ENCODE data around the gene UBE2E3.
"Not testable (repeated sequence)": the region's sequence is repeated elsewhere in the genome, so short reads cannot be mapped to it uniquely, and the experiment has no call there.

The UBE2E3 gene

GRCh38 chr2:181063696-181064095 lies 83.3 kb downstream of the UBE2E3 start:
- Histone ChIP-seq H3K36me3 (ENCODE audit: insufficient read depth, low read length) (no peaks in the 10 kb centered on the region), H3K9ac (ENCODE audit: low read depth, low read length) (no peak overlapping the region)

GRCh38 chr2:181065458-181065857 lies 85.1 kb downstream of the UBE2E3 start:
- Histone ChIP-seq H3K4me1 (ENCODE audit: insufficient read depth, low read length) (peaks cover 24% of the 10 kb centered on the region), H3K9ac (ENCODE audit: low read depth, low read length) (no peak overlapping the region), H3K36me3 (ENCODE audit: insufficient read depth, low read length) (no peaks in the 10 kb centered on the region), H3K9me3 (ENCODE audit: control insufficient read depth, insufficient read depth, low read length) (no peaks in the 10 kb centered on the region)

More at GRCh38 chr2:181063696-181064095, 83.3 kb downstream of the UBE2E3 start:
- Histone ChIP-seq H3K9me3 (ENCODE audit: control insufficient read depth, insufficient read depth, low read length) (no peaks in the 10 kb centered on the region), H3K4me1 (ENCODE audit: insufficient read depth, low read length) (peaks cover 12% of the 10 kb centered on the region)

GRCh38 chr2:181066333-181066732 lies 85.9 kb downstream of the UBE2E3 start:
- Histone ChIP-seq H3K4me1 (ENCODE audit: insufficient read depth, low read length) (peaks cover 24% of the 10 kb centered on the region), H3K9ac (ENCODE audit: low read depth, low read length) (no peak overlapping the region), H3K36me3 (ENCODE audit: insufficient read depth, low read length) (no peaks in the 10 kb centered on the region), H3K9me3 (ENCODE audit: control insufficient read depth, insufficient read depth, low read length) (no peaks in the 10 kb centered on the region)

GRCh38 chr2:181070119-181070835 lies 89.9 kb downstream of the UBE2E3 start:
- H3K9me3 ChIP-seq (ENCODE audit: control insufficient read depth, insufficient read depth, low read length): no peaks in the 10 kb centered on the region

DNA sequence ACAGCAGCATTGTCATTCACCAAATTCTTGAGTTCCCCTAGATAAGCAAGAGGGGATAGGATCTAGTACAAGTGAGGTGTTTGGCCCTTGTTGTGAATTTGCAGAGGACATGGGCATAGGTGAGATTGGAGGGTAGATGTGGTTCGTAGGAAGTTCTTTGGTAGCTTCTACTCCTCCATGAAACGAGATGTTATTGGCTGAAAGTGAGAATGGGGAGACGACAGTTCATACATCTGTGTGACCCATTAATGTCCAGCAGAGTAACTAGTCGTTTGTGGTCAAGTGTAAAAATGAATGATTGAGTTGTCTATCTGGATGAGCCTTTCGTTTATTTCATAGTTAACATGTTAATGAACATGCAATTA lies 90.4 kb downstream of the UBE2E3 start:
- Histone ChIP-seq H3K4me1 (ENCODE audit: insufficient read depth, low read length) (peaks cover 24% of the 10 kb centered on the region), H3K9me3 (ENCODE audit: control insufficient read depth, insufficient read depth, low read length) (no peaks in the 10 kb centered on the region), H3K36me3 (ENCODE audit: insufficient read depth, low read length) (no peaks in the 10 kb centered on the region), H3K9ac (ENCODE audit: low read depth, low read length) (no peak overlapping the region)

More at GRCh38 chr2:181070119-181070835, 89.9 kb downstream of the UBE2E3 start:
- Histone ChIP-seq H3K9ac (ENCODE audit: low read depth, low read length) (no peak overlapping the region), H3K4me1 (ENCODE audit: insufficient read depth, low read length) (peaks cover 24% of the 10 kb centered on the region), H3K36me3 (ENCODE audit: insufficient read depth, low read length) (no peaks in the 10 kb centered on the region)

DNA sequence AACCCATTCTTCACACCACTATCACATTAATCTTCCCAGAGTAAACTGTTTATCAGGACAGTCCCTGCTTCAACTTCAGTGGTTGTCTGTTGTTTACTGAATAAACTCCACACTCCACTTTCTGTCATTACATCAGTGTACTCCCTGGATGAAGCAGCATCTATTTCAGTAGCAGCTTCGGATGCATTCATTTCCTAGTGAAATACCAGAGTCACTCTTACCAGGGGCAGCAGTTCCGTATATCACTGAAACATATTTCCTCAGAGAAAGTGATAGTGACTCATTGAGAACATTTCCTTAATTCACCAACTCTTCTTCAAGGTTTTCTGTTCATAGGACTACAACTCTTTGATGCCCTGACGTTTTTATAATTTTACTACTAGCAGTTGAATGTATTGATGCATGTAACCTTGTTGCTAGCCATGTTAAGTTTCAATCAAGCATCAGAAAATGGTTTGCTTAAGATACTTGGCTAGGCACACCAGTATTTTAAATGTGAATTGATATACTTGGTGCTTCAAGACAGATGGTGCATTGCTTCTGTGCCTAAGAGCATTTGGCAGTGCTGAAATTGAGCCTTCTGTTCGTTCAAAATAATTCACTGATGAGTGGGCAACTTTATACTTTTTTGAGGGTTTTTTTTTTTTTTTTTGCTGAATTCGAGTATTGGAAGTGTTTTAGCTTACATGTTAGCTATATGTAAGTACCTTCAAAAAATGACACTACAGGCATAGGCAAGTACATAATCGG lies 92.3 kb downstream of the UBE2E3 start:
- Histone ChIP-seq H3K4me1 (ENCODE audit: insufficient read depth, low read length) (peaks cover 12% of the 10 kb centered on the region), H3K9me3 (ENCODE audit: control insufficient read depth, insufficient read depth, low read length) (no peaks in the 10 kb centered on the region), H3K9ac (ENCODE audit: low read depth, low read length) (no peak overlapping the region), H3K36me3 (ENCODE audit: insufficient read depth, low read length) (no peaks in the 10 kb centered on the region)

DNA sequence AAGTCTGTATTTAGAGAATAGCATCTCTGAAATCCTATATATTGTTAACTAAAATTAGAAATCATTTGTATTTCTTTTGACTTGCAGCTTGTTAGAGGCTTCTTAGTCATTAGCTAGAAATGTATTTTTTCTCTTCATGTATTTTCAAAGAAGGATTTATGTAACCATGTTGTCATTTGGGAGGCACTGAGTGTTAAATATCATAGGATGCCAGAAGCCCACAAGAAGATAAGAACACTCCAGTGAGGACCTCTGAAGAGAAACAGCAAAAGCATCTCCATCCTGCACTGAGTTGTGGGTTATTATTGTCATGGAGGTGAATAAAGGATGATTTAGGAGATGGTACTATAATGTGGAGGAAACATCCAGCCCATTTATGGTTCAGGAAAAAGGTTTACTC lies 93.5 kb downstream of the UBE2E3 start:
- H3K9ac ChIP-seq (ENCODE audit: low read depth, low read length): no peak overlapping the region
- no peaks in the 10 kb centered on the region for H3K9me3 ChIP-seq (ENCODE audit: control insufficient read depth, insufficient read depth, low read length)
- H3K4me1 ChIP-seq (ENCODE audit: insufficient read depth, low read length): peaks cover 12% of the 10 kb centered on the region
- H3K36me3 ChIP-seq (ENCODE audit: insufficient read depth, low read length): no peaks in the 10 kb centered on the region

- Histone ChIP-seq H3K9me3 (ENCODE audit: control insufficient read depth, insufficient read depth, low read length) (no peaks in the 10 kb centered on the region), H3K4me1 (ENCODE audit: insufficient read depth, low read length) (peaks cover 10% of the 10 kb centered on the region), H3K36me3 (ENCODE audit: insufficient read depth, low read length) (no peaks in the 10 kb centered on the region), H3K9ac (ENCODE audit: low read depth, low read length) (no peak overlapping the region)
Observed at GRCh38 chr2:181074457-181074856, 94.1 kb downstream of the UBE2E3 start.

DNA sequence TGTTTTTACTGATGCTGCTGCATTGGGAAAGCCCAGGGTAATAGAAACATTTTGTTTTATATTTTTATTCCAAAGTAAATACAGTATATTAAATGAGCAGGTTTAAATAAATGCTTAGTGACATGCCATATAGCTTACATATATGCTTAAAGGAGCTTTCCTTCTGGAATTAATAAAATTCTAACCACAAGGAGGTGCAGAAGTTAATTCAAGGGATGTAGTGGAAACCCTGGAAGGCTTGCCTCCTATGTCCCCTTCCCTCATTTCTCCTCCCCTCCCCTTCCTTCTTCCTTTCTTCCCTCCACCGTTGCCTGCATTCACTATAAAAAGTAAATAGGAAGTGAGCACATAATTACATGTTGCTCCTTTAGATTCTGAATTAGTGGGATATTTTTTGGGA lies 96.3 kb downstream of the UBE2E3 start:
- Histone ChIP-seq H3K4me1 (ENCODE audit: insufficient read depth, low read length) (no peaks in the 10 kb centered on the region; the same call in 1 of the 2 replicates), H3K9ac (ENCODE audit: low read depth, low read length) (no peak overlapping the region), H3K9me3 (ENCODE audit: control insufficient read depth, insufficient read depth, low read length) (no peaks in the 10 kb centered on the region), H3K36me3 (ENCODE audit: insufficient read depth, low read length) (no peaks in the 10 kb centered on the region)

- no peaks in the 10 kb centered on the region for H3K9me3 ChIP-seq (ENCODE audit: control insufficient read depth, insufficient read depth, low read length)
- H3K9ac ChIP-seq (ENCODE audit: low read depth, low read length): no peak overlapping the region
- H3K4me1 ChIP-seq (ENCODE audit: insufficient read depth, low read length): no peaks in the 10 kb centered on the region; the same call in 1 of the 2 replicates
- no peaks in the 10 kb centered on the region for H3K36me3 ChIP-seq (ENCODE audit: insufficient read depth, low read length)
Observed at GRCh38 chr2:181077128-181077709, 96.8 kb downstream of the UBE2E3 start.

DNA sequence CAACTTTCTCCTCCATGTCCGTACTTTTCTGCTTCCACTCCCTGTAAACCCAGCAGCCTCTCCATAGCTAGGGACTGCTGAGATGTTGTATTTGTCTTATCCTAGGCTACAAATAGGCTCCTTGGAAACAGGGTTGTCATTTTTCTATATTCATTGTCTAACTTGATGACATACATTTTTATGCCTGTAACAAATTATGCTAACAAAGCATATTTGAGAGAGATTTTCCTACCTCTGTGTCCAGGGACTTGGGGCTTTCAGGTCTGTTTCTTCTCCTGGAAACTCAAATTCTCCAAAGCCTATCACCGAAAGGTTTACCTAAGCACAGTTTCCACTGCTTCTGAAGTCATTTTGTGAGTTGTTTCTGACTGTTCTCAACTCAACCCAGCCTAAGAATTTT lies 102.7 kb downstream of the UBE2E3 start:
- Histone ChIP-seq H3K9me3 (ENCODE audit: control insufficient read depth, insufficient read depth, low read length) (no peaks in the 10 kb centered on the region), H3K9ac (ENCODE audit: low read depth, low read length) (no peak overlapping the region), H3K4me1 (ENCODE audit: insufficient read depth, low read length) (no peaks in the 10 kb centered on the region), H3K36me3 (ENCODE audit: insufficient read depth, low read length) (no peaks in the 10 kb centered on the region; the same call in 1 of the 2 replicates)

- no peaks in the 10 kb centered on the region for H3K9me3 ChIP-seq (ENCODE audit: control insufficient read depth, insufficient read depth, low read length)
- H3K9ac ChIP-seq (ENCODE audit: low read depth, low read length): no peak overlapping the region
- H3K36me3 ChIP-seq (ENCODE audit: insufficient read depth, low read length): no peaks in the 10 kb centered on the region; the same call in 1 of the 2 replicates
- no peaks in the 10 kb centered on the region for H3K4me1 ChIP-seq (ENCODE audit: insufficient read depth, low read length)
Observed at GRCh38 chr2:181085734-181086133, 105.3 kb downstream of the UBE2E3 start.

- not testable (repeated sequence) for H3K4me1 ChIP-seq (ENCODE audit: insufficient read depth, low read length); H3K36me3 ChIP-seq (ENCODE audit: insufficient read depth, low read length); H3K9ac ChIP-seq (ENCODE audit: low read depth, low read length); H3K9me3 ChIP-seq (ENCODE audit: control insufficient read depth, insufficient read depth, low read length)
Observed at GRCh38 chr2:181091920-181092319, 111.5 kb downstream of the UBE2E3 start.

DNA sequence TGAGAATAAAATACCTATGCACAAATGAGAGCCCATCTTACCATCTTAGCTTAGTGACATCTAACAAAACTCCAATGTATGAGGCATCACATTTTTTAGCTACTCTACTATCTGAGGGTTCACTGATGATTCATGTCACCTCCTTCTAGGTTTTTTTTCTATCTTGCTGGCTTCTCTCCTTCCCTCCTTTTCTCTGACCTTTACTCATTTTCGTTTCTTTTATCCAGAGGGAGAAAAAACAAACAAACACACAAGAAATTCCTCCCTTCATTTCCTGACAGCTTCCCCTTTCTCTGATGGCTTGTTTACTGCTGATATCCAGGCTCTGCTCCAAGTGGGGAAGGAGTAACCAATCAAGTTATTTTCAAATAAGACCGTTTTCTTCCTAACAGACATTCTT lies 115.1 kb downstream of the UBE2E3 start:
- H3K9ac ChIP-seq (ENCODE audit: low read depth, low read length): no peak overlapping the region
- no peaks in the 10 kb centered on the region for H3K36me3 ChIP-seq (ENCODE audit: insufficient read depth, low read length)
- no peaks in the 10 kb centered on the region for H3K4me1 ChIP-seq (ENCODE audit: insufficient read depth, low read length)
- no peaks in the 10 kb centered on the region; the same call in 1 of the 2 replicates for H3K9me3 ChIP-seq (ENCODE audit: control insufficient read depth, insufficient read depth, low read length)

- H3K36me3 ChIP-seq (ENCODE audit: insufficient read depth, low read length): no peaks in the 10 kb centered on the region
- no peak overlapping the region for H3K9ac ChIP-seq (ENCODE audit: low read depth, low read length)
- peaks cover 22% of the 10 kb centered on the region for H3K4me1 ChIP-seq (ENCODE audit: insufficient read depth, low read length)
- no peaks in the 10 kb centered on the region; the same call in 1 of the 2 replicates for H3K9me3 ChIP-seq (ENCODE audit: control insufficient read depth, insufficient read depth, low read length)
Observed at GRCh38 chr2:181103659-181104058, 123.3 kb downstream of the UBE2E3 start.
